ENCODE data around the gene ARHGEF6. TPM values are rescaled to one million over a fixed set of nuclear protein-coding genes. Genes with fewer than 3 reads are reported as not detected.

The ARHGEF6 gene
- total and polyA plus RNA-seq, 4 donors: 1.6 to 9.2 (median 4.2) TPM

DNA sequence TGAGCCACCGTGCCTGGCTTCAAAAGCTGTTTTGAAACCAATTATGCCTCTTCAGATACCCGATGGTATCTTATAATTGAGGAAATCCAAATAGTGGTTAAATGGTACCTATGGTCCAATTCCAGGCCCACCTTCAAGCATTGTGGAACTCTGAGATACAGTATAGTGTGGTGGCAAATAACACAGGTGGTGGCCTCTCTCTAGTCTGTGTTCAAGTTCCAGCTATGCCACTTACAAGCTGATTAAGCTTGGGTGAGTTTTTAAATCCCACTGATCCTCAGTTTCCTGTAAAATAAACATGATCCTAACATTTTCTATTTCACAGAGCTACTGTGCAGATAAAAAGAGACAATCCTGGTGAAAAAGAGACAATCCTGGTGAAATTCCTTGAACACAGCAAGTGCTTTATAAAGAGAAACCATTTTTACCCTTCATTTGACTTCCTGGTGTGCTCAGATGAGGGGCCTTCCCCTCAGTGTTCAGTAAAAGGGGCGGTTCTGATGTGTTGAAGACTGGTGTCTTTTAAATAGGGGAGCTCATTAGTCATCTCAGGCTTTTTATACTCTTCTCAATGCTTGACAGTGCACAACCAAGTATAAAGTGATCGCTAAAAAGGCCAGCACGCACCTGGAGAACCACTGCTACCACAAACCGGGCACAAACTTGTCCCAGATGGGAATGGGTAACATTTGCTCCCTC is 163.6 kb downstream of the ARHGEF6 start:
- Histone ChIP-seq H3K27me3 (ENCODE audit: control insufficient read depth in 4 of 4, insufficient read depth in 4 of 4, low read length in 3 of 4) (no peaks in the 10 kb centered on the region), H3K36me3 (ENCODE audit: control insufficient read depth in 4 of 4, insufficient read depth in 3 of 4, low read depth in 1 of 4, low read length in 3 of 4) (no peaks in the 10 kb centered on the region), H3K4me1 (ENCODE audit: control insufficient read depth in 4 of 4, insufficient read depth in 4 of 4, low read length in 3 of 4) (no peaks in the 10 kb centered on the region), H3K9ac (ENCODE audit: low read depth in 1 of 2, low read length in 2 of 2) (no peak overlapping the region), H3K4me3 (ENCODE audit: low read depth in 1 of 3, low read length in 3 of 3) (no peak overlapping the region), H3K9me3 (ENCODE audit: control insufficient read depth in 4 of 4, low read length in 3 of 4) (peaks cover 0 to 4% (median 0%) of the 10 kb centered on the region in 4 donors), H3K27ac (ENCODE audit: low read depth in 1 of 2, low read length in 2 of 2) (no peak overlapping the region)
- TF ChIP-seq NR2F2 (IDR thresholded peaks at IDR 0.05) (no peak), YY1 (IDR thresholded peaks at IDR 0.05) (no peak), FOXA2 (IDR thresholded peaks at IDR 0.05) (no peak), HNF4G (IDR thresholded peaks at IDR 0.05) (no peak), RAD21 (IDR thresholded peaks at IDR 0.05) (no peak), JUND (IDR thresholded peaks at IDR 0.05) (no peak), HNF4A (conservative IDR thresholded peaks at IDR 0.05) (no peak), SP1 (IDR thresholded peaks at IDR 0.05) (no peak), RXRA (IDR thresholded peaks at IDR 0.05) (no peak), TAF1 (conservative IDR thresholded peaks at IDR 0.05) (no peak)
- TF ChIP-seq, protein P1, sequence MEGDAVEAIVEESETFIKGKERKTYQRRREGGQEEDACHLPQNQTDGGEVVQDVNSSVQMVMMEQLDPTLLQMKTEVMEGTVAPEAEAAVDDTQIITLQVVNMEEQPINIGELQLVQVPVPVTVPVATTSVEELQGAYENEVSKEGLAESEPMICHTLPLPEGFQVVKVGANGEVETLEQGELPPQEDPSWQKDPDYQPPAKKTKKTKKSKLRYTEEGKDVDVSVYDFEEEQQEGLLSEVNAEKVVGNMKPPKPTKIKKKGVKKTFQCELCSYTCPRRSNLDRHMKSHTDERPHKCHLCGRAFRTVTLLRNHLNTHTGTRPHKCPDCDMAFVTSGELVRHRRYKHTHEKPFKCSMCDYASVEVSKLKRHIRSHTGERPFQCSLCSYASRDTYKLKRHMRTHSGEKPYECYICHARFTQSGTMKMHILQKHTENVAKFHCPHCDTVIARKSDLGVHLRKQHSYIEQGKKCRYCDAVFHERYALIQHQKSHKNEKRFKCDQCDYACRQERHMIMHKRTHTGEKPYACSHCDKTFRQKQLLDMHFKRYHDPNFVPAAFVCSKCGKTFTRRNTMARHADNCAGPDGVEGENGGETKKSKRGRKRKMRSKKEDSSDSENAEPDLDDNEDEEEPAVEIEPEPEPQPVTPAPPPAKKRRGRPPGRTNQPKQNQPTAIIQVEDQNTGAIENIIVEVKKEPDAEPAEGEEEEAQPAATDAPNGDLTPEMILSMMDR (IDR thresholded peaks at IDR 0.05; ENCODE audit: low read depth, low read length, missing input control): no peak
- TF ChIP-seq, protein P2, sequence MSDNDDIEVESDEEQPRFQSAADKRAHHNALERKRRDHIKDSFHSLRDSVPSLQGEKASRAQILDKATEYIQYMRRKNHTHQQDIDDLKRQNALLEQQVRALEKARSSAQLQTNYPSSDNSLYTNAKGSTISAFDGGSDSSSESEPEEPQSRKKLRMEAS (IDR thresholded peaks at IDR 0.05): no peak
- TF ChIP-seq, protein P3, sequence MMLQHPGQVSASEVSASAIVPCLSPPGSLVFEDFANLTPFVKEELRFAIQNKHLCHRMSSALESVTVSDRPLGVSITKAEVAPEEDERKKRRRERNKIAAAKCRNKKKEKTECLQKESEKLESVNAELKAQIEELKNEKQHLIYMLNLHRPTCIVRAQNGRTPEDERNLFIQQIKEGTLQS (IDR thresholded peaks at IDR 0.05): no peak
- 89% methylated on average over 6 of the region's 6 CpGs for WGBS
- DNase-seq (ENCODE audit: low spot score): no peak

Small RNA genes within 50 kb of the gene (small RNA-seq; reads per million reads assigned to genes)
- gene RF00019 (not detected), gene RNU6-972P (not detected)

Other genes starting within 250 kb of the ARHGEF6 start
- not detected for gene VGLL1, start 248.7 kb downstream of the ARHGEF6 start, total RNA-seq
- not detected for gene VGLL1, start 248.7 kb downstream of the ARHGEF6 start, polyA plus RNA-seq
- gene CD40LG, start 132.8 kb downstream of the ARHGEF6 start, total RNA-seq: under 1 TPM; 0.17 to 0.19 TPM
- under 1 TPM in 1 of 2 donors, not detected in 1; 0.13 TPM for gene CD40LG, start 132.8 kb downstream of the ARHGEF6 start, polyA plus RNA-seq
- gene RBMX, start 99.8 kb upstream of the ARHGEF6 start, total RNA-seq: 10 to 100 TPM; 91.8 to 93.6 TPM
- gene RBMX, start 99.8 kb upstream of the ARHGEF6 start, polyA plus RNA-seq: 10 to 100 TPM; 29.3 to 34.6 TPM

Data from liver (tissue), 10 donors.